ENCODE measurements around the gene ART3. TPM values are rescaled to one million over a fixed set of nuclear protein-coding genes. Genes with fewer than 3 reads are reported as not detected.

The ART3 gene, protein sequence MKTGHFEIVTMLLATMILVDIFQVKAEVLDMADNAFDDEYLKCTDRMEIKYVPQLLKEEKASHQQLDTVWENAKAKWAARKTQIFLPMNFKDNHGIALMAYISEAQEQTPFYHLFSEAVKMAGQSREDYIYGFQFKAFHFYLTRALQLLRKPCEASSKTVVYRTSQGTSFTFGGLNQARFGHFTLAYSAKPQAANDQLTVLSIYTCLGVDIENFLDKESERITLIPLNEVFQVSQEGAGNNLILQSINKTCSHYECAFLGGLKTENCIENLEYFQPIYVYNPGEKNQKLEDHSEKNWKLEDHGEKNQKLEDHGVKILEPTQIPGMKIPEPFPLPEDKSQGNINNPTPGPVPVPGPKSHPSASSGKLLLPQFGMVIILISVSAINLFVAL
- 0.07 TPM in 1 of 2 replicates, not detected in the other for total RNA-seq

DNA sequence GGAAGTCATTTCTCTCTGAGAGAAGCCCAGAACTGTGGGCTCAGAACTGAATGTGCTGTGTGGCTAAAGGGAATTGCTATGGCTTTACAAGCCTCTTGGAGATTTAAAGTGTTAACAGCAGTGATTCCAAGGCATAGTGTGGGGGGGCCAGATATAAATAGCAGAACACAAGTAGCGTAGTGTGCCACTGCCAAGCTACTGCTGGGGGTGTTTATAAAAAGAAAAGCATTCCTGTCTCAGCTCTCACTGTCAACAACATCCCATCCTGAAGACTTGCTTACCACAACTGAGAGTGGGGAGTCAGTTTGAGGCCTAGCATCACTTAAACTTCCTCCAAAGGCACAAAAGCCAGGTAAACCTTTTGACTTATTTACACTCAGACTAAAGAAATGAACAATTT lies at the start of gene ART3:
TSS of gene ART3 (plus strand) at position 242 of the 400 bp plus-strand sequence. CDS start 1,181 bp downstream, outside the sequence.

DNA sequence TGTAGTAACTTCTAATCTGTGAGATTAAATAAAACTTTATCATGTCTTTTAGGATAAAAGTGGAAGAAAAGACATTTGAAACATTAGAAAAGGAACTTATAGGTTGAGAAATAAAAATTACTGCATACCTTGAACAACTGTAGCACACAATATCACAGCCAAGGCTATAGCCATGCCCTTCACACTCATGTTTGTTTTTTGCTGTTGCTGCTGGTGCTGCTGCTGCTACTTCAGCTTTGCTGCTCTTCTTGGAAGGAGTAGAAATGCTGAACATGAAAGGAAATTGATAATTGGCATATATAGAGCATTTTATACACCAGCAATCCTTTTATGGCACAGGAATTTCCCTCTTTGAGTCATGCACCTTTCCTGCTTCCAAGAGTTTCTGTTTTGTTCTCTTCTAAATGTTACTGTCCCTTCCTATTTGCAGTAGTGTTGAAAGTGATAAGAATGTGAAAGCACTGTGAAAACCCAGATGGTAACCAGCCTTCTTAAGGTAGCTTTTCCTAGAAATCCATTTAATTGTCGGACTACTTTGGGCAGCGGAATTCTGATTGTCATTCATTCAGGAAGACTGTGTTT lies 38.6 kb upstream of the ART3 start, which contains the start of gene CXCL11:
TSS of gene CXCL11 (minus strand) at position 272 of the 582 bp plus-strand sequence. CDS start at position 189, 83 bp downstream.

DNA sequence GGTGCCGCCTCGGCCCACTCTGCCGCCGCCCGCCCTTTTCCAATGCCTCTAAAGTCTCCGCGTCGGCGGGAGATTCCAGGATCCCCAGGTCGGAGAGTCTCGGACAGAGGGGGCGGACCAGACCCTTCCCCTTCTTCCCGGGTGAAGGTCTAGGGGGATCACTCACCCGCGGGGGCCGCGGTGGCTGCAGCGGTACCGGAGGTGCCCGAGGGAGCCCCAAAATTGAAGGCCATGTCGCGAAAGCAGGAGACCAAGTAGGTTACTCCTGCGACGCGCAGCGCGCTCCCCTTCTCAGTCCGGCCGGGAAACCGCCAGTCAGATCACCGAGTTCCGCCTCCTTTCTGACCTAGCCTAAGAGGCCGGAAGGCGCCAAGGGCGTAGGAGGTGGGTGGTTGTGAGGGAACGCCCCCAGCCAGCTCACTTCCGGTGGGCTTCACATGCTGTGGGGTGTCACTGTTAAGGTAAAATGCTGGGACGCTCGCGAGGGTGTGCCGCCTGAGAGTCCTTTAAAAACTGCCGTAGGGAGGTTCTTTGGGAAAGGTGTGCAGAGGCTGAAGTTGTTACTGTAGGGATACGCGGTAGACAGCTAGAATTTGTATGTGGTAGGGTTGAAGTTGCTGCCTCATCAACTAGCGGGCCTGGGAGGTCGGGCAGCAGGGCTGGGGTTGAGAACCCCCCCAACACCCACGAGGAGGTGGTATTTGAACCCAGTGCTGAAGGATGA lies 73.8 kb downstream of the ART3 start, which contains the start of gene NUP54:
TSS of gene NUP54 (minus strand) at position 256 of the 724 bp plus-strand sequence. CDS start at position 233, 23 bp downstream.

Other genes starting within 250 kb of the ART3 start
- gene PPEF2, start 172.3 kb upstream of the ART3 start, total RNA-seq = not detected in 2 replicates
- gene NAAA, start 133.7 kb upstream of the ART3 start, total RNA-seq = 59.8 and 86.5 TPM in 2 replicates
- 29.4 and 37.2 TPM in 2 replicates for gene SDAD1, start 83.8 kb upstream of the ART3 start, total RNA-seq
- not detected in 2 replicates for gene CXCL9, start 67.2 kb upstream of the ART3 start, total RNA-seq
- 1.5 and 3.6 TPM in 2 replicates for gene CXCL10, start 51.2 kb upstream of the ART3 start, total RNA-seq
- gene CXCL11, start 38.6 kb upstream of the ART3 start, total RNA-seq = 4.4 and 4.7 TPM in 2 replicates
- 40.4 and 43.9 TPM in 2 replicates for gene NUP54, start 73.7 kb downstream of the ART3 start, total RNA-seq
- gene SCARB2, start 139.1 kb downstream of the ART3 start, total RNA-seq = 95.2 and 102 TPM in 2 replicates
- not detected in 2 replicates for gene FAM47E, start 177.0 kb downstream of the ART3 start, total RNA-seq
- 1.7 and 3.5 TPM in 2 replicates for gene STBD1, start 232.0 kb downstream of the ART3 start, total RNA-seq

All from mammary microvascular endothelial cell (primary cell).